GM18502 (cell line): Measurements from ENCODE around the gene KBTBD13.

Experiments used
- ATAC-seq: cut with Tn5 transposase; IDR thresholded peaks from one replicate; pipeline ENCODE4 v1.9.1; 2021; ENCODE audit warnings: mild to moderate bottlenecking; ENCODE audit not compliant: unreplicated experiment, poor library complexity

KBTBD13 gene

DNA sequence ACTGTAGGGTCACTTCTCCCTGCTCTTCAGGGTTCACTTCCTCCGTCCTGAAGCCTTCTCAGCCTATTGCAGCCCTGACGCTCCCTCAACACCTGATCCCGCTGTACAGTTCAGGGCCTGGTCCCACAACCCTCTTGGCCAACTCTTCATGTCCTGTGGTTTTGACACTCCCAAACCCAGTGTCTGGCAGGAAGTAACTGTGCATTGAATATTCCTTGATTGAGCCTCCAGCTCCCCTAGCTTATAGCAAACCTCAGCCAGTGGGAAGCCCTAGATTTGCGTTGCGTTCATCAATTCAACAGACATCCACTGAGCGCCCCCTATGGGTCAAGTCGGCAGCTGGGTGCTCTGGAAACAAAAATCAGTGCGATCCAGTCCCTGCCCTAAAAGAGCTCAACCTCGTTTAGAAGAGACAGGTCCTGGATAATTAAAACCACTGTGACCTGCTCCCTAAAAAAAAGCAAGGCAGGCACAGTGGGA is 24.9 kb downstream of the KBTBD13 start:
- no peak for ATAC-seq

DNA sequence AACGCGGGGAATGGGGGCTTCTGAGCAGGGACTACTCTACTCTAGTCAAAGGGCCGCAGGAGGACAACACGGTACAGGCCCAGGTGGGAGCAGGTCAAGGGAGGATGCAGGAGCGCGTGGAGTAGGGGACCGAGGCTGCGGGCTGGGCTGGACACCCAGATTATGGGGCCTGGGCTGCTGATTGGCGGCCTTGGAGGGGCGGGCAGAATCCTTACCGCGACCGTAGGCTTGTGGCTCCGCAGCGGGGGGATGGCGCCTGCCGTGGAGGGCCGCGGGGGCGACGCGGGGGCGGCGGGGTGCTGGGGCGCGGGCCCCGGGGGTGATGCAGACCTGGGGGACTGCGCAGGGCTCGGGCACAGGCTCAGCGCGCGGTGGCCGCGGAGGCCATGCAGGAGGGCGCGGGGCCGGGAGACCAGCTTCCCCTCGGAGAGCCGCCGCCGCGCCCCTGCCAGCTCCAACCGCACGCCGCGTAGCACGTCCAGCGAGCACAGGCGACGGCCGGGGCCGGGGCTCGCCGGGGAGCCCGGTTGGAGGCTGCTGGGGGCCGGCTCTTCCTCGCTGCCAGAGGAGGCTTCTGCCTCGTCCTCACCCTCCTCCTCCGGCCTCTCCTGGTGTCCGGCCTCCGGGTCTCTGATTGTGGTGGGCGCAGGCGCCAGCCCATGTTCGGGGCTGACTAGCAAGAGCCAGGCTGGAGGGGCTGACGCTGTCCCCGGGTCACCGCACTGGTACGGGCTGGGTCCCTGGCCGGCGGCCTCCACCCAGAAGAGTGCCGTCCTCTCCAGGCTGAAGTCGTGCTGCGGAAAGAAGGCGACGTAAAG is 25.6 kb downstream of the KBTBD13 start:
- ATAC-seq, result no peak

DNA sequence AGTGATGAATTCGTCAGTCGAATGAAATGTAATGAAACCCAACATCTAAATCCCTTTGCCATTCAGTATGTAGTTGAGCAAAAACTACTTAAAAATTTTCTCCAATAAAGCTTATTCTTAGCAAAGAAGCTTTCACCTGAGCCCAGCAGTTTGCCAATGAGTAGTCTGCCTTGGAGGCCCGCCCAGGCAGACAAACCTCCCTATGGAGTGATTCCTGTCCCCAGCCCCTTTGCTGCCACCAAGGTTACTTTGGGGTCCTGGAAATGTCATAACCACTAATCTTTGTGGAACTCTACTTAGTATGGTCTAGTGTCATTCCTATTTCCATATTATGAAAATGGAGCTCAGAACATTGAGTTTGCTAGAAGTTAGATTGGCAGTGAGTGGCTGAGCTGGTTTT is 26.4 kb downstream of the KBTBD13 start:
- no peak for ATAC-seq

DNA sequence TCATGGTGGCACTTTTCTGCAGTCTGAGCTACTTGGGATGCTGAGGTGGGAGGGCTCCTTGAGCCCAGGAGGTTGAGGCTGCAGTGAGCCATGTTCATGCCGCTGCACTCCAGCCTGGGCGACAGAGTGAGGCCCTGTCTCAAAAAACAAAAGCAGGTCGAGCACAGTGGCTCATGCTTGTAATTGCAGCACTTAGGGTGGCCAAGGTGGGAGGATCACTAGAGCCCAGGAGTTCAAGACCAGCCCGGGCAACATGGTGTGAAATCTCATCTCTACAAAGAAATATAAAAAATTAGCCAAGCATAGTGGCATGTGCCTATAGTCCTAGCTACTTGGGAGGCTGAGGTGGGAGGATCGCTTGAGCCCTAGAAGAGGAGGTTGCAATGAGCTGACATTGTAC is 28.5 kb downstream of the KBTBD13 start:
- no peak for ATAC-seq

DNA sequence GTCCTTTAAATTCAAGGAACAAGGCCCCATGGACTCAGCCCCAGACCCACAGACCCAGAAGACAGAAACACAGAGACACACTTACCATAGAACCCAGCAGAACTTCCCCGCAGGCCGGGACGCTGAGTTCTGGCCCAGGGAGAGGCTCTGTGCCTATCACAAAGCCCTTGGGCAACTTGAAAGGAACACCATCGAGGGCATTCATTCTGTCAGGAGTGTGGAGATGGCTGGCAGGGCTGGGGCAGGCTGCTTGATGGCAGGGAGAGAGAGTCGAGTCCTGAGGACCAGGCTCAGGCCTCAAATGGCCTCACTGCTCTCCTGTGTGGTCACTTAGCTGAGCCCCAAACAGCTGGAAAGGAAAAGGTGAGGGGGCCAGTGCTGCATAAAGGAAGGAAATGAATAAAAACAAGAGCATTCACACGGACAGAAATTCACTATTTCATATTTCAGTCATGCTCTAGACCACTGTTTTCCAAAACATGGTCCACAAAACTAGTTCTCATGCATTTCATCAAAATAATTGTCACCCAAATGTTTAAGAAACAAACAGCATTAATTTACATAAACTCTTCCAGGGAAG is 29.6 kb downstream of the KBTBD13 start:
- ATAC-seq, result no peak

DNA sequence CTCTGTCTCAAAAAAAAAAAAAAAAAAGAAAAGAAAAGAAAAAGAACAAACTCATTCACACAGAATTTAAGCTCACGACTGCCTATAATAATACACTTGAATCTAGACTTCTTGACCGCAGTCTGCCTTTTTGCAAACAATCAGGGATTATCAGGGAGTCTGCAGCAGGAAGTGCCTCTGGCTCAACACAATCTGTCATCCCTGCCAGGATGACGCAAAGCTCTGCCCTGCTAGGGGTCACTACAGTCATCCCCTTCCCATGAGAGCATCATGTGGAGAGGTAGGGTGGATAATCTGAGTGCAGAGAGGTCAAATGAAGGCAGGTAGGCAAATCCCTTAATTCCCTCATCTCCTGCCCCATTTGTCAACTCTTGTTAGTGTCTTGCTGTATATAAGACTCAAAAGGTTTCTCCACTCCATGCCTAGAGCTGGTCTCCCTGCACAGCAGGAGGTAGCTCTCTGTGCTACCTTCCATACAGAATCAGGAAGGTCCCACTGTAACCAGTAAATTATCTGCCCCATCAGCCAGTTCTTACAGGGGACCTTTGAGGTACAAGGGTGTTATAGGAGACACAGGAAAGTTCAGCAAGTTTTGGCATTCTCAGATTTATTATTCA is 34.2 kb downstream of the KBTBD13 start:
- no peak for ATAC-seq

DNA sequence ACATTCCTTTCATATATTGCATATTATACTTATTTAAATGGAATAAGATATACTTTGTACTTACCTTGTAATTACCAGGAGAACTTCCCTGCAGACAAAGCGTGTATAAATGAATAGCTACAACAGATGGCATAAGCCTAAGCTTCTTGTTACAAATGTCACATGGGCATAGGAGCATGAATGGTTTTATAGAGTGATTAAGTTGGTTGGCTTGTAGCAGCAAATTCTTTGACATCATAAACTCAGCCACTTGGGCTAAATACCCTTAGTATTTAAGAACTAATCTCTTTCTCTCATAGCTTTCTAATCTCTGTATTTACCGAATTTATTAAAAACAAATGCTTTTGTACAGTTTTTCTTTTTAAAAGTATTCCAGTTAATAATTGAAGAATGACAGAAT is 38.5 kb downstream of the KBTBD13 start, which contains the start of gene UBAP1L:
TSS of gene UBAP1L (minus strand) at position 115 of the 400 bp plus-strand sequence. CDS start 8,985 bp downstream, outside the sequence.
- ATAC-seq, result no peak

DNA sequence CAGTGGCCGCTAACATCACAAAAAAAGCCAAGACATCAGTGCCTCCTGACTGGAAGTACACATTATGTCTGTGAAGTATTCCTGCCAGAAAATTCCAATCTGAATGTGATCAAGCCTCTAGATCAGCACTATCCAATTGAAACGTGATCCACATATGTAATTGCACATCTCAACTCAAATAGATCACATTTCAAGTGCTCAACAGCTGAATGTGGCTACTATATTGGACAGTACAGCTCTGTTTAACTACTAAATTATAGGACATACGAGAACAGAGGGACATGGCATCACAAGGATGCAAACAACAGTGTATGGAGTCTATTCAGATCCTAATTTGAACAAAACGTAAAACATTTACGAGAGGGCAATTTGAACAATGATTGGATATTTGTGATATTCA is 39.0 kb downstream of the KBTBD13 start:
- no peak for ATAC-seq
